Stomach (tissue), 4 donors: ENCODE data around the gene ORAI3.

Experiments
- CTCF ChIP-seq, 7 experiments: fragments of 450-650 bp in 4 of 7; fragments of 200-600 bp in 3 of 7; sonication (generic) in 3 of 7; IDR thresholded peaks; one replicate each; pipeline ENCODE4 v1.5.1; 2016 to 2019; ENCODE audit warnings: antibody characterized with exemption in 7 of 7, control low read depth in 2 of 7, mild to moderate bottlenecking in 1 of 7
- EP300 ChIP-seq: sonication (generic); formaldehyde crosslinking; IDR thresholded peaks from one replicate; pipeline ENCODE4 v1.6.1; 2017; ENCODE audit warnings: antibody characterized with exemption
- POLR2A ChIP-seq, 4 donors: fragments of 450-650 bp; IDR thresholded peaks; one replicate each; pipeline ENCODE4 v1.6.1; 2016; ENCODE audit warnings: antibody characterized with exemption in 4 of 4, control low read depth in 2 of 4, mild to moderate bottlenecking in 1 of 4, moderate library complexity in 1 of 4
- POLR2AphosphoS5 ChIP-seq, 3 donors: sonication (generic); formaldehyde crosslinking; IDR thresholded peaks; one replicate each; pipeline ENCODE4 v1.6.1; 2016; ENCODE audit warnings: antibody characterized with exemption in 3 of 3

GRCh38 chr16:30937692-30938091 is 11.2 kb upstream of the ORAI3 start:
- TF ChIP-seq CTCF (IDR thresholded peaks at IDR 0.05) (no peak), POLR2A (IDR thresholded peaks at IDR 0.05) (no peak), EP300 (no peak), POLR2AphosphoS5 (IDR thresholded peaks at IDR 0.05) (no peak)
